Psoas muscle (tissue), 8 donors: ENCODE results near the gene FOXG1. TPM values are rescaled to one million over a fixed set of nuclear protein-coding genes. Genes with fewer than 3 reads are reported as not detected.
A peak's percentile ranks its signal among the peaks of the same experiment; 100 is the strongest.

Experiments
- ATAC-seq, 4 donors: fragments of 200-7000 bp; cut with Tn5 transposase; one replicate each; pipeline ENCODE4 v1.9.1; 2020; ENCODE audit warnings: moderate library complexity in 3 of 4, mild to moderate bottlenecking in 2 of 4
- DNase-seq, 2 donors: peaks; one replicate each; pipeline ENCODE4 v3.0.0-alpha.2; 2020
- H3K27ac ChIP-seq: fragments of 200-600 bp; one replicate; pipeline ENCODE4 v1.8.0; 2022
- H3K27me3 ChIP-seq, 3 donors: fragments of 200-600 bp in 1 of 3; one replicate each; pipeline versions ENCODE4 v1.6.1 to v1.8.0; 2013 to 2022; ENCODE audit warnings: low read length in 2 of 3, mild to moderate bottlenecking in 2 of 3, moderate library complexity in 1 of 3; ENCODE audit not compliant: insufficient read depth in 3 of 3
- H3K36me3 ChIP-seq, 2 donors: fragments of 200-600 bp in 1 of 2; one replicate each; pipeline versions ENCODE4 v1.6.1 to v1.8.0; 2013 to 2022; ENCODE audit warnings: low read depth in 1 of 2, mild to moderate bottlenecking in 1 of 2, moderate library complexity in 1 of 2; ENCODE audit not compliant: insufficient read depth in 1 of 2
- H3K4me1 ChIP-seq: fragments of 200-600 bp; one replicate; pipeline ENCODE4 v1.8.0; 2022
- H3K4me3 ChIP-seq: fragments of 200-600 bp; one replicate; pipeline ENCODE4 v1.8.0; 2022; ENCODE audit warnings: mild to moderate bottlenecking
- H3K9me3 ChIP-seq: fragments of 200-600 bp; one replicate; pipeline ENCODE4 v1.8.0; 2022
- WGBS, 3 donors: extraction: QIAGEN DNeasy Blood & Tissue Kit; methylation state at CpG; one replicate each; pipeline versions ENCODE4 v1.1.6 to v1.1.7; 2013; 5-methylcytosine and 5-hydroxymethylcytosine counted together
- intact Hi-C, 2 donors: fragments of 100-400 bp; cut with DNase I; formaldehyde crosslinking; loops; one replicate each; pipeline versions ENCODE4 v1.11.0 to v1.14.2; 2022
- long read RNA-seq, 2 donors: library from polyadenylated mRNA; unstranded; transcript quantifications; one replicate each; pipeline ENCODE4 v2.0.0, GENCODE V29; 2021
- polyA plus RNA-seq, 3 donors: library from polyadenylated mRNA; stranded (reverse); fragments of 200-250 nt; gene quantifications; one replicate each; pipeline ENCODE4 v1.2.3, GENCODE V29; 2013
- total RNA-seq, 4 donors: library from RNA; stranded (reverse); fragmentation: NEBNext Ultra II Directional in 2 of 4; extraction: Animal tissue kit (Norgen Biotek cat#: 25700) in 2 of 4; gene quantifications; one replicate each; pipeline versions ENCODE4 v1.2.1 to v1.2.4, GENCODE V29; 2021 to 2023
- TF ChIP-seq, protein P1 (sequence below): fragments of 200-600 bp; IDR thresholded peaks from one replicate; pipeline ENCODE4 v1.8.0; 2022; ENCODE audit warnings: antibody characterized with exemption
- donor health status: healthy with polysubstance abuse.
- donor health status: DM: no; HTN: no; CAD: no; lungs with moderate emphysema.
- donor health status: Bipolar disorder and iron deficiency.
- donor health status: healthy.
- donor health status: DM: yes; HTN: yes; CAD: no.
- donor health status: DM: no; HTN: no; CAD: no.
- donor health status: DM: no; HTN: no; CAD: no.
- donor health status: DM: yes; HTN: yes; CAD: no.

Gene FOXG1
- total RNA-seq (1 to 10 TPM in 2 of 4 donors, not detected in 2; 5.4 to 5.5 TPM), polyA plus RNA-seq (under 1 TPM in 1 of 3 donors, not detected in 2; under 0.01 TPM)
- long read RNA-seq, donor 1 = 0 reads
- long read RNA-seq, donor 2 = 0 reads

DNA sequence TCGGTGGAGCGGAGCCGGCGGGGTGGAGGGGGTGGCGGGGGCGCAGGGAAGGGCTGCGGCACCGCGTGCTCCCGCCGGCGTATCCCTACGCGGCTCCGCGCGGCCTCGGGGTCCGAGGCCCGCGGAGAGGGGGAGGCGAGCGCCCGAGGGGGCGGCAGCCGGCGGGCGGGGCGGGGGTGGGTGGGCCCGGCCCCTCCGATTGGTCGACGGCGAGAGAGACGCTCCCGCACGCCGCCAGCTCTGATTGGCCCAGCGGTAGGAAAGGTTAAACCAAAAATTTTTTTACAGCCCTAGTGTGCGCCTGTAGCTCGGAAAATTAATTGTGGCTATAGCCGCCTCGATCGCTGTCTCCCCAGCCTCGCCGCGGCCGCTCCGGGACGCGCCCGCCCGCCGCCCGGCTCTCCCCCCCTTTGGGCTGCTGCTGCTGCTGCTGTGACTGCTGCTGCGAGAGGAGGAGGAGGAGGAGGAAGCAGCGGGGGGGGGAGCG, at the start of gene FOXG1:
TSS of gene FOXG1 (plus strand) at position 319 of the 487 bp plus-strand sequence. CDS start 493 bp downstream, outside the sequence.
- WGBS, 3 donors = 1 to 2% (median 1%) methylated on average over 26 to 57 of the region's 58 CpGs
- Histone ChIP-seq H3K27me3 (peaks cover 0 to 93% (median 37%) of the 10 kb centered on the region in 3 donors), H3K36me3 (no peaks in the 10 kb centered on the region), H3K4me1 (no peaks in the 10 kb centered on the region), H3K27ac (no peak within 1 kb of the TSS), H3K4me3 (peak within 1 kb of the TSS; percentile 56), H3K9me3 (no peaks in the 10 kb centered on the region)
- TF ChIP-seq, protein P1, sequence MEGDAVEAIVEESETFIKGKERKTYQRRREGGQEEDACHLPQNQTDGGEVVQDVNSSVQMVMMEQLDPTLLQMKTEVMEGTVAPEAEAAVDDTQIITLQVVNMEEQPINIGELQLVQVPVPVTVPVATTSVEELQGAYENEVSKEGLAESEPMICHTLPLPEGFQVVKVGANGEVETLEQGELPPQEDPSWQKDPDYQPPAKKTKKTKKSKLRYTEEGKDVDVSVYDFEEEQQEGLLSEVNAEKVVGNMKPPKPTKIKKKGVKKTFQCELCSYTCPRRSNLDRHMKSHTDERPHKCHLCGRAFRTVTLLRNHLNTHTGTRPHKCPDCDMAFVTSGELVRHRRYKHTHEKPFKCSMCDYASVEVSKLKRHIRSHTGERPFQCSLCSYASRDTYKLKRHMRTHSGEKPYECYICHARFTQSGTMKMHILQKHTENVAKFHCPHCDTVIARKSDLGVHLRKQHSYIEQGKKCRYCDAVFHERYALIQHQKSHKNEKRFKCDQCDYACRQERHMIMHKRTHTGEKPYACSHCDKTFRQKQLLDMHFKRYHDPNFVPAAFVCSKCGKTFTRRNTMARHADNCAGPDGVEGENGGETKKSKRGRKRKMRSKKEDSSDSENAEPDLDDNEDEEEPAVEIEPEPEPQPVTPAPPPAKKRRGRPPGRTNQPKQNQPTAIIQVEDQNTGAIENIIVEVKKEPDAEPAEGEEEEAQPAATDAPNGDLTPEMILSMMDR = no peak
- peak in 1 of 4 donors; percentile 83 for ATAC-seq
- intact Hi-C loops = no loop called here
- DNase-seq = peak in 1 of 2 donors; percentile 50

DNA sequence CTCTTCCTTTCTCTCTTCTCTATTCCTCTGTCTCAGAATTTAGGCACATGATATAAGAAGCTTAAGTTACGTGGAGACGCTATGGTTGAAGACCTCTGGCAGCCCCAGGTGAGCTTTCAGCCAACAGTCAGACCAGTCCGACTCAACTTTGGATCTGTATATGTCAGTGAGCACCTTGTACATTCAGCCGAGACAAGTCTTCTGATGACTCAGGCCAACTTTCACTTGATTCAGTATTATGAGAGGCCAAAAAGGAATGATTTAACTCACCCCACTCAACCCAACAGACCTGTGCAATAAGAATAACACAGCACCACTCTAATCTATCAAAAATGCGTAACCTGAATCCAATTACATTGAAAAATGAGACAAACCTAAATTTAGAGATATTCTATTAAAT, 47.5 kb upstream of the FOXG1 start:
- H3K9me3 ChIP-seq = no peaks in the 10 kb centered on the region
- 78 to 84% (median 83%) methylated on average over 5 of the region's 5 CpGs for WGBS, 3 donors
- intact Hi-C loops = no loop called here
- H3K27ac ChIP-seq = no peak overlapping the region
- H3K4me3 ChIP-seq = no peak overlapping the region
- DNase-seq = no peak
- no peaks in the 10 kb centered on the region for H3K4me1 ChIP-seq
- H3K27me3 ChIP-seq = no peaks in the 10 kb centered on the region
- no peaks in the 10 kb centered on the region for H3K36me3 ChIP-seq
- TF ChIP-seq, protein P1 = no peak
- ATAC-seq = no peak

DNA sequence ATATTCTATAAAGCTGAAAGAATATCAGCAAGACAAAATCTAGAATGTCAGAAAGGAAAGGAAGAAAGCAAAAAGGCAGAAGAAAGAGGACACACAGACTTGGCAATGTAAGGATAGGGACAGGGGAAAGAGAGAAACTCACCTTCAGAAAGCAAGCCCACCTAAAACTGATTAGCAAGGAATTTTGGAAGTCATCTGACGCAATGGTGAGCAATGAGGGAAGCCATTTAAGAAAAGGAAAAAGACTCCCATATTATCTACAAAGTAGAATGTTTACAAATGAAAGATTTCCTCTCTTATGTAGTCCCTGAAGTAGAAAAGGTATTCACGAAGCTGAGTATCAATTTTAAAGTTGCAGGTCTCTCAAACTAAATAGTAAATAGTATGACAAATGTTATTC, 35.2 kb upstream of the FOXG1 start:
- TF ChIP-seq, protein P1 = no peak
- no peak for DNase-seq
- no peaks in the 10 kb centered on the region for H3K36me3 ChIP-seq
- no peak overlapping the region for H3K4me3 ChIP-seq
- no peaks in the 10 kb centered on the region for H3K4me1 ChIP-seq
- no peak for ATAC-seq
- H3K27ac ChIP-seq = no peak overlapping the region
- H3K9me3 ChIP-seq = no peaks in the 10 kb centered on the region
- H3K27me3 ChIP-seq = no peaks in the 10 kb centered on the region
- intact Hi-C loops = no loop called here
- 60 to 68% (median 61%) methylated on average over 2 of the region's 2 CpGs for WGBS, 3 donors

DNA sequence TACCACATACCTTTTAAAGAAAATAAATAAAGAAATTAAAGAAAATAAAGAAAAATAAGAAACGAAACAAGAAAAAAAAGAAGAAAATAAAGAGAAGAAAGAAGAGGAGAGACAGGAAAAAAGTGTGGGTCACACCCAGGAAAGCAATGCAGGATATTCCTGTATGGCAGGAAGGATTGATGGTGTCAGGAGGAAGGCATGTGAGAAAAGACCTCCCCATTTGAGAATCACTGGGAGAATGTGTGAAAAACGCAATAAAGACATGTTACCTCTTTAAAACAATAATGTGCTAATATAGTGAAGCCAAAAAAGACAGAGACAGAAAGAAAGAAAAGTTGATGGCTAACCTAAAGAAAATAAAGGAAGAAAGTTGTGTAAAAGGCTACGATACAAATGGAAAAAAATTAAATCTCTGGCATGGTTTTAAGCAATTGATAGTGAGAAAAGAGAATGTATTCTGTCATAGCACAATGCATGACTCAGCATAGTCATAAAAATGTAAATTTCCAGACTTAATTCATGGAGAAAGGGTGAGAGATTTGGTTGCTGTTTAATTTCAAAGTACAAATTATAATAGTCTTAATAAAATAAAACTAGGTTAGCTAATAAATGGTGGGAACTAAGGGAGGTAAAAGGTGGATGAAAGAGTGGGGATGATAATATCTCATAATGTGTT, 24.3 kb upstream of the FOXG1 start:
- peaks cover 17% of the 10 kb centered on the region for H3K9me3 ChIP-seq
- 56 to 74% (median 62%) methylated on average over 3 of the region's 3 CpGs for WGBS, 3 donors
- TF ChIP-seq, protein P1 = no peak
- no peaks in the 10 kb centered on the region for H3K36me3 ChIP-seq
- ATAC-seq (no peak), DNase-seq (no peak)
- H3K27me3 ChIP-seq = no peaks in the 10 kb centered on the region
- no peak overlapping the region for H3K4me3 ChIP-seq
- no peaks in the 10 kb centered on the region for H3K4me1 ChIP-seq
- H3K27ac ChIP-seq = no peak overlapping the region
- intact Hi-C loops = no loop called here

DNA sequence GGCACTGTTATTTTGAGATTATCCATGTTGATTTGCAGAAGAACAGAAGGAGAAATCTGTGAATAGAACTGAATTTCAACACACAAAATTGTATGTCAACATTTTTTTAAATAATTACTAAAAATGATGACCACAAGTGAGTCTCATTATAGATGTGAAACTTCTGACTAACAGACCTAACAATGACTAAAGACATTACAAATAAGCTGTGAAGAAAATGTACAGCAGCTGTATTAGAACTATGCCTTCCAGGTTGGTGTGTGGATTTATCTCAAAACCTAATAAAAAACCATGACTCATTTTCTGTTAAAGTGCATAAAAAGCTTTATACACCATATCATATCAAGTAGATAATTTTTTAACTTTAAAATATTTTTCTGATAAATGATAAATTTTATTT, 22.5 kb upstream of the FOXG1 start:
- DNase-seq (no peak), ATAC-seq (no peak)
- peaks cover 18% of the 10 kb centered on the region for H3K9me3 ChIP-seq
- H3K4me3 ChIP-seq = no peak overlapping the region
- TF ChIP-seq, protein P1 = no peak
- H3K27ac ChIP-seq = no peak overlapping the region
- no peaks in the 10 kb centered on the region for H3K4me1 ChIP-seq
- H3K27me3 ChIP-seq = no peaks in the 10 kb centered on the region
- H3K36me3 ChIP-seq = no peaks in the 10 kb centered on the region
- intact Hi-C loops = no loop called here
